GM12801 (cell line): ENCODE results near the gene SCN8A.

Experiments
- CTCF ChIP-seq: IDR thresholded peaks from one replicate; pipeline ENCODE4 v1.5.1; 2011; ENCODE audit warnings: control low read depth; ENCODE audit not compliant: insufficient read length; ENCODE audit errors: extremely low read depth

SCN8A gene

GRCh38 chr12:51788876-51789275, 197.8 kb downstream of the SCN8A start:
- no peak for TF ChIP-seq CTCF

- TF ChIP-seq CTCF, result no peak
Observed at GRCh38 chr12:51792417-51792816, 201.4 kb downstream of the SCN8A start.

- TF ChIP-seq CTCF, result no peak
Observed at GRCh38 chr12:51793201-51793600, 202.2 kb downstream of the SCN8A start.

GRCh38 chr12:51797301-51797700, 206.3 kb downstream of the SCN8A start:
- TF ChIP-seq CTCF, result no peak

- TF ChIP-seq CTCF, result no peak
Observed at GRCh38 chr12:51798501-51798900, 207.5 kb downstream of the SCN8A start.

GRCh38 chr12:51801027-51801426, 210.0 kb downstream of the SCN8A start:
- TF ChIP-seq CTCF, result no peak

- TF ChIP-seq CTCF, result no peak
Observed at GRCh38 chr12:51806896-51807295, 215.9 kb downstream of the SCN8A start.

- no peak for TF ChIP-seq CTCF
Observed at GRCh38 chr12:51809193-51809592, 218.2 kb downstream of the SCN8A start.
